Right atrium auricular region (tissue), 2 donors: ENCODE measurements around the gene DISP3. TPM values are rescaled to one million over a fixed set of nuclear protein-coding genes. Genes with fewer than 3 reads are reported as not detected.

Experiments used
- DNase-seq: peaks from one replicate; pipeline ENCODE4 v3.0.0-alpha.2; 2019; ENCODE audit warnings: low spot score
- H3K27ac ChIP-seq, 2 donors: fragments of 200-600 bp; sonication (generic); 1 replicate in 1 of 2; 2 replicates in 1 of 2; pipeline ENCODE4 v1.5.1; 2016 to 2019
- H3K27me3 ChIP-seq, 2 donors: fragments of 200-600 bp; sonication (generic); one replicate each; pipeline versions ENCODE4 v1.5.1 to v1.6.0; 2017 to 2019
- H3K36me3 ChIP-seq: fragments of 200-600 bp; sonication (generic); one replicate; pipeline ENCODE4 v1.5.1; 2016
- H3K4me1 ChIP-seq, 2 donors: fragments of 200-600 bp; sonication (generic); one replicate each; pipeline versions ENCODE4 v1.5.1 to v1.6.0; 2017 to 2019
- H3K4me3 ChIP-seq, 2 donors: fragments of 200-600 bp; sonication (generic); 1 replicate in 1 of 2; 2 replicates in 1 of 2; pipeline ENCODE4 v1.5.1; 2017 to 2019; ENCODE audit warnings: mild to moderate bottlenecking in 1 of 2, moderate library complexity in 1 of 2
- H3K9me3 ChIP-seq, 2 donors: fragments of 200-600 bp; sonication (generic); one replicate each; pipeline ENCODE4 v1.5.1; 2019
- total RNA-seq, 2 donors: library from RNA; depleted of rRNA; stranded (reverse); fragments of >200 nt; gene quantifications; one replicate each; pipeline ENCODE4 v1.1.0, GENCODE V29; 2016
- TF ChIP-seq, protein P1 (sequence below), 2 donors: fragments of 200-600 bp; sonication (generic); IDR thresholded peaks; one replicate each; pipeline ENCODE4 v1.5.1; 2019; ENCODE audit warnings: antibody characterized with exemption in 2 of 2

DISP3 gene
- total RNA-seq, 2 donors from 2014 or later, result 0.16 TPM; not detected in 1

DNA sequence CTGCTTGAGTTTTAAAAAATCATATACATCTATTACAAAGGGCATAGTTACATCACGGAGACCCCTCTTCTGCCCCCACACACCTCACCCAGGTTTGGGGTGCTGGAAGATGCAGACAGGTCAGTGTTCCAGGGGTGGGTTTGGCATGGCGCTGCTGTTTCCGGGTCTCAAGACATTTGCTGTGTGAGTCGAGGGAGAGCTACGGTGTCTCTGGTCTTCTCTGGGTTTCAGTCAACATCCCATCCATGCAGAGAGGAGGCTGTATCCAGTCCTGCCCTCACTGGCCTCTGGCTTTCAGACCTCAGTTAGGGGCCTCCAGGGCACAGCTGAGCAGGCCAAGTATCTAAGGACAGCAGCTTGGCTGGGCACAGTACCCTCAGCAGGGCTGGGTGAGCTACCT is 28.6 kb upstream of the DISP3 start:
- H3K27me3 ChIP-seq, result no peaks in the 10 kb centered on the region
- TF ChIP-seq, protein P1, sequence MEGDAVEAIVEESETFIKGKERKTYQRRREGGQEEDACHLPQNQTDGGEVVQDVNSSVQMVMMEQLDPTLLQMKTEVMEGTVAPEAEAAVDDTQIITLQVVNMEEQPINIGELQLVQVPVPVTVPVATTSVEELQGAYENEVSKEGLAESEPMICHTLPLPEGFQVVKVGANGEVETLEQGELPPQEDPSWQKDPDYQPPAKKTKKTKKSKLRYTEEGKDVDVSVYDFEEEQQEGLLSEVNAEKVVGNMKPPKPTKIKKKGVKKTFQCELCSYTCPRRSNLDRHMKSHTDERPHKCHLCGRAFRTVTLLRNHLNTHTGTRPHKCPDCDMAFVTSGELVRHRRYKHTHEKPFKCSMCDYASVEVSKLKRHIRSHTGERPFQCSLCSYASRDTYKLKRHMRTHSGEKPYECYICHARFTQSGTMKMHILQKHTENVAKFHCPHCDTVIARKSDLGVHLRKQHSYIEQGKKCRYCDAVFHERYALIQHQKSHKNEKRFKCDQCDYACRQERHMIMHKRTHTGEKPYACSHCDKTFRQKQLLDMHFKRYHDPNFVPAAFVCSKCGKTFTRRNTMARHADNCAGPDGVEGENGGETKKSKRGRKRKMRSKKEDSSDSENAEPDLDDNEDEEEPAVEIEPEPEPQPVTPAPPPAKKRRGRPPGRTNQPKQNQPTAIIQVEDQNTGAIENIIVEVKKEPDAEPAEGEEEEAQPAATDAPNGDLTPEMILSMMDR (IDR thresholded peaks at IDR 0.05), result no peak

GRCh38 chr1:11453742-11454491 is 25.0 kb upstream of the DISP3 start:
- TF ChIP-seq, protein P1 (IDR thresholded peaks at IDR 0.05), result no peak
- H3K4me1 ChIP-seq, result peaks cover 0 to 5% of the 10 kb centered on the region in 2 donors
- H3K4me3 ChIP-seq, result no peak overlapping the region
- H3K9me3 ChIP-seq, result no peaks in the 10 kb centered on the region
- H3K36me3 ChIP-seq, result no peaks in the 10 kb centered on the region
- no peak overlapping the region for H3K27ac ChIP-seq
- no peaks in the 10 kb centered on the region for H3K27me3 ChIP-seq
- no peak for DNase-seq

More for the DNA sequence above, 28.6 kb upstream of the DISP3 start:
- H3K4me3 ChIP-seq, result no peak overlapping the region
- no peaks in the 10 kb centered on the region for H3K4me1 ChIP-seq
- DNase-seq, result no peak
- H3K27ac ChIP-seq, result no peak overlapping the region
- no peaks in the 10 kb centered on the region for H3K36me3 ChIP-seq
- H3K9me3 ChIP-seq, result no peaks in the 10 kb centered on the region

DNA sequence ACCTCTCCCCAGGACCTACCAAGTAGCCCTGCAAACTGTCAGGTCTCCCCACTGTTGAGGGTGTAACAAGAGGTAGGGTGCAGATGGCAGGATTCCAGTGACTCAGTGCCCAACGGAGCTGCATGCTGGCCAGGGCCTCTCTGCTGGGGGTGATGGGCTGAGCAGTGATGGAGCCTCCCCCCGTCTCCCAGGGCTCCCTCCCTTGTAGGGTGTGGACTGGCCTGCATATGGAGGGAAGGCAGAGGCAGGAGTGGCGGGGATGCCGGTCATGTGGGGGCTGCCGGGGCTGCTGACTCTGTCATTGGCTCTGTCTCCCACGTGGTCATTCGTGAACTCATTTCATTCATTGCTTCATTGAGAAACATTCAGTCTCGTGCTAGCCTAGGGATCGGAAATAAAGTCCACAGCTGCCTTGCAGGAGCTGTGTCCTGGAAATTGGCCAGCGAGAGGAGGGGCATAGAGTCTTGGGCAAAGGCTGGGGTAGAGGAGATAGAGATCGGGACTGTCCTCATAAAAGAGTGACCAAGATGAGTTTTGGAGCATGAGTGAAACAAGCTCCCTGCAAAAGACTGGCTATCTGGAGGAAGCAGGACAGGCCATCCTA is 22.9 kb upstream of the DISP3 start:
- TF ChIP-seq, protein P1 (IDR thresholded peaks at IDR 0.05), result no peak
- no peak for DNase-seq
- peaks cover 0 to 13% of the 10 kb centered on the region in 2 donors for H3K4me1 ChIP-seq
- H3K4me3 ChIP-seq, result no peak overlapping the region
- H3K36me3 ChIP-seq, result no peaks in the 10 kb centered on the region
- H3K27ac ChIP-seq, result no peak overlapping the region
- H3K9me3 ChIP-seq, result no peaks in the 10 kb centered on the region
- no peaks in the 10 kb centered on the region for H3K27me3 ChIP-seq

- no peak for DNase-seq
- no peak overlapping the region for H3K4me3 ChIP-seq
- no peaks in the 10 kb centered on the region for H3K36me3 ChIP-seq
- H3K4me1 ChIP-seq, result peaks cover 0 to 13% of the 10 kb centered on the region in 2 donors
- no peaks in the 10 kb centered on the region for H3K9me3 ChIP-seq
- H3K27me3 ChIP-seq, result no peaks in the 10 kb centered on the region
- TF ChIP-seq, protein P1 (IDR thresholded peaks at IDR 0.05), result no peak
- H3K27ac ChIP-seq, result no peak overlapping the region
These were observed 22.0 kb upstream of the DISP3 start for GRCh38 chr1:11456965-11457364.

DNA sequence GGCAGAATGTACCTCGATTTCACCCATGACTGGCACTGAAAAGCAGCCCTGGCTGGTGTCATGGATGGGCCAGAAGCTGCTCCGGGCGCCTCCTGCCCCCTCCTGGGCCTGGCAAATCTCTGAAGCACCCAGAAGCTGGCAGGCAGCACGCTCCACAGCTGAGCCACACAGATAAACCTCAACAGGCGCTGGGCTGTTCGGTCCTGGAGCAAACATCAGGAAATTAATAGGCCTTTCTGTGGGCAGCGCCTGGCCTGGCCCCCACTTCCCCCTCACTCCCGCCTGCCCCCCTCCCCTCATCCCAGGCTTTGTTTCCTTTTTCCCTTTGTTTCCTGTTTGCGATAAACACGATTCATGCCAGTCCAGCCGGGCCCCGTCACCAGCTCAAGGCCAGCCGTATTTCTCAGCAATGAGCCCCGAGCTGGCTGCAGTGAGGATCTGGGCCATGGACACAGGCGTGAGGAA is 20.1 kb upstream of the DISP3 start:
- Histone ChIP-seq H3K4me3 (no peak overlapping the region), H3K27ac (no peak overlapping the region), H3K9me3 (no peaks in the 10 kb centered on the region), H3K4me1 (peaks cover 0 to 13% of the 10 kb centered on the region in 2 donors), H3K36me3 (no peaks in the 10 kb centered on the region), H3K27me3 (no peaks in the 10 kb centered on the region)
- TF ChIP-seq, protein P1 (IDR thresholded peaks at IDR 0.05), result no peak
- DNase-seq, result no peak
